ENCODE measurements around the gene TLCD5.

The TLCD5 gene

DNA sequence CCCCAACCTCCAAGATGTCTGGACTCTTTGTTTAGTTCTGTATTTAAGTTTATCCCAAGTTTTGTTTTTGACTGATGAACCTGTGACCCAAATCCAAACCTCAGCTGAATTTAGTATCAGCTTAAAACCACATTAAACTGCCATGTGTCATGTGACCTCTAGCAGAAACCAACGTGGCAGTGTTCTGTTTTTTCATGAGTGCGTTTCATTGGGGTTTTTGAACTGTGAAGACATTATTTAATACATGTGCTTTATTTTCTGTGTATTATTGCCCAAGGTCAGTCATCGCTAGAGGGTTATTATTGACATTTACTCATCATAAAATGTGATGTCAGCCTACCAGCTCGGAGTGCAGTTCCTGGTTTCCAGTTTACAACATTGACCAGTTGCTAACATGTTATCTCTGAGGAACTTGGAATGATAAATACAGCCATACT, 1.8 kb downstream of the TLCD5 start:
- no peak overlapping the region for H3K27ac ChIP-seq (ENCODE audit: poor library complexity, severe bottlenecking)
- no peaks in the 10 kb centered on the region for H3K27me3 ChIP-seq (ENCODE audit: insufficient read depth, poor library complexity, severe bottlenecking)
- ATAC-seq (ENCODE audit: low read depth) (no peak), DNase-seq (ENCODE audit: low spot score) (no peak)
- H3K4me3 ChIP-seq (ENCODE audit: severe bottlenecking), result no peak overlapping the region
- TF ChIP-seq, protein P1, sequence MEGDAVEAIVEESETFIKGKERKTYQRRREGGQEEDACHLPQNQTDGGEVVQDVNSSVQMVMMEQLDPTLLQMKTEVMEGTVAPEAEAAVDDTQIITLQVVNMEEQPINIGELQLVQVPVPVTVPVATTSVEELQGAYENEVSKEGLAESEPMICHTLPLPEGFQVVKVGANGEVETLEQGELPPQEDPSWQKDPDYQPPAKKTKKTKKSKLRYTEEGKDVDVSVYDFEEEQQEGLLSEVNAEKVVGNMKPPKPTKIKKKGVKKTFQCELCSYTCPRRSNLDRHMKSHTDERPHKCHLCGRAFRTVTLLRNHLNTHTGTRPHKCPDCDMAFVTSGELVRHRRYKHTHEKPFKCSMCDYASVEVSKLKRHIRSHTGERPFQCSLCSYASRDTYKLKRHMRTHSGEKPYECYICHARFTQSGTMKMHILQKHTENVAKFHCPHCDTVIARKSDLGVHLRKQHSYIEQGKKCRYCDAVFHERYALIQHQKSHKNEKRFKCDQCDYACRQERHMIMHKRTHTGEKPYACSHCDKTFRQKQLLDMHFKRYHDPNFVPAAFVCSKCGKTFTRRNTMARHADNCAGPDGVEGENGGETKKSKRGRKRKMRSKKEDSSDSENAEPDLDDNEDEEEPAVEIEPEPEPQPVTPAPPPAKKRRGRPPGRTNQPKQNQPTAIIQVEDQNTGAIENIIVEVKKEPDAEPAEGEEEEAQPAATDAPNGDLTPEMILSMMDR (IDR thresholded peaks at IDR 0.05; ENCODE audit: poor library complexity, severe bottlenecking), result no peak
- H3K4me1 ChIP-seq (ENCODE audit: insufficient read depth, poor library complexity, severe bottlenecking), result peaks cover 33% of the 10 kb centered on the region
- peaks cover 21% of the 10 kb centered on the region for H3K36me3 ChIP-seq (ENCODE audit: low read depth)
- H3K9me3 ChIP-seq (ENCODE audit: severe bottlenecking), result no peaks in the 10 kb centered on the region

DNA sequence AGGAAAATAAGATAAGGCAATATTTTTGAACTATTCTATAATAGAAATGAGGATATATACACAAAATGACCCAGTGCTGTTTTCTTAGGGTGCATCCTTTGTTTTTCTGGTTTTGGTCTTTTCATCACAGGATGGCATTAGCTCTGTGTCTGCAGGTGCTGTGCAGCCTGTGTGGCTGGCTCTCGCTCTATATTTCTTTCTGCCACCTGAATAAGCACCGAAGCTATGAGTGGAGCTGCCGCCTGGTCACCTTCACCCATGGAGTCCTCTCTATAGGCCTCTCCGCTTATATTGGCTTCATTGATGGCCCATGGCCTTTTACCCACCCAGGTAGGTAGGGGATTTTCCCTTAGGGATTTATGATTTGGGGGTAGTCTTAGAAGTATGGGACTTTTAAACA, 2.2 kb downstream of the TLCD5 start:
- Histone ChIP-seq H3K27me3 (ENCODE audit: insufficient read depth, poor library complexity, severe bottlenecking) (no peaks in the 10 kb centered on the region), H3K4me1 (ENCODE audit: insufficient read depth, poor library complexity, severe bottlenecking) (peaks cover 38% of the 10 kb centered on the region), H3K27ac (ENCODE audit: poor library complexity, severe bottlenecking) (no peak overlapping the region), H3K36me3 (ENCODE audit: low read depth) (peaks cover 21% of the 10 kb centered on the region), H3K9me3 (ENCODE audit: severe bottlenecking) (no peaks in the 10 kb centered on the region), H3K4me3 (ENCODE audit: severe bottlenecking) (no peak overlapping the region)
- TF ChIP-seq, protein P1 (IDR thresholded peaks at IDR 0.05; ENCODE audit: poor library complexity, severe bottlenecking), result no peak
- DNase-seq (ENCODE audit: low spot score) (no peak), ATAC-seq (ENCODE audit: low read depth) (no peak)

DNA sequence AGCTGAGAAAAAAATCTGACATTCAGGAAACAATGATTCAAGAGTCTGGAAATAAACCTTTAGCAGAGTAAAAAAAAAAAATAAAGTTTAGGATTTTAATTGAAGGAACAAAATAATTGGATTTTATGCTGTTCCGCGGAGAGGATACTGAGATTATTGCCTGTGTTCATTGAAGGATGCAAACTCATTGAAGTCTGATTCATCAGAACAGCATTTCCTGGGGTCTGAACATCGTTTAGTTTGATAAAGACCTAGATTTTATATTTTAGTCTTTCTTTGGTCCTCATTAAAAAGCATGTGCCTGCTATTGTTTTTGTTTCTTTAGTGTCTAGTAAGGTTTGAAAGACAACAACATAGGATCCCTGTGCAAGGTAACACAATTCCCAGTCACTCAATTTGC, 4.5 kb downstream of the TLCD5 start:
- H3K4me1 ChIP-seq (ENCODE audit: insufficient read depth, poor library complexity, severe bottlenecking), result peaks cover 48% of the 10 kb centered on the region

DNA sequence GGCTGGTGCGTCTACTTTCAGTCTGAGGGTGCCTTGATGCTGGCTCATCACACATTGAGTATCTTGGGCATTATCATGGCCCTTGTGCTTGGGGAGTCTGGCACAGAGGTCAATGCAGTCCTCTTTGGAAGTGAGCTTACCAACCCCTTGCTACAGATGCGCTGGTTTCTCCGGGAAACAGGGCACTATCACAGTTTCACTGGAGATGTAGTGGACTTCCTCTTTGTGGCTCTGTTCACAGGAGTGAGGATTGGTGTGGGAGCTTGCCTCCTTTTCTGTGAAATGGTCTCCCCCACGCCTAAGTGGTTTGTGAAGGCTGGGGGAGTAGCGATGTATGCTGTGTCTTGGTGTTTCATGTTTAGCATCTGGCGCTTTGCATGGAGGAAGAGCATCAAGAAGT, 4.9 kb downstream of the TLCD5 start:
- no peak overlapping the region for H3K4me3 ChIP-seq (ENCODE audit: severe bottlenecking)
- H3K4me1 ChIP-seq (ENCODE audit: insufficient read depth, poor library complexity, severe bottlenecking), result peaks cover 48% of the 10 kb centered on the region
- DNase-seq (ENCODE audit: low spot score) (no peak), ATAC-seq (ENCODE audit: low read depth) (no peak)
- no peaks in the 10 kb centered on the region for H3K9me3 ChIP-seq (ENCODE audit: severe bottlenecking)
- TF ChIP-seq, protein P1 (IDR thresholded peaks at IDR 0.05; ENCODE audit: poor library complexity, severe bottlenecking), result no peak
- H3K27ac ChIP-seq (ENCODE audit: poor library complexity, severe bottlenecking), result peak overlapping the region; percentile 82
- peaks cover 21% of the 10 kb centered on the region for H3K36me3 ChIP-seq (ENCODE audit: low read depth)
- no peaks in the 10 kb centered on the region for H3K27me3 ChIP-seq (ENCODE audit: insufficient read depth, poor library complexity, severe bottlenecking)

More for the DNA sequence above, 4.5 kb downstream of the TLCD5 start:
- H3K27me3 ChIP-seq (ENCODE audit: insufficient read depth, poor library complexity, severe bottlenecking), result no peaks in the 10 kb centered on the region
- TF ChIP-seq, protein P1 (IDR thresholded peaks at IDR 0.05; ENCODE audit: poor library complexity, severe bottlenecking), result no peak
- DNase-seq (ENCODE audit: low spot score), result no peak
- no peak for ATAC-seq (ENCODE audit: low read depth)
- peaks cover 21% of the 10 kb centered on the region for H3K36me3 ChIP-seq (ENCODE audit: low read depth)
- no peaks in the 10 kb centered on the region for H3K9me3 ChIP-seq (ENCODE audit: severe bottlenecking)
- no peak overlapping the region for H3K4me3 ChIP-seq (ENCODE audit: severe bottlenecking)
- H3K27ac ChIP-seq (ENCODE audit: poor library complexity, severe bottlenecking), result peak overlapping the region; percentile 82

DNA sequence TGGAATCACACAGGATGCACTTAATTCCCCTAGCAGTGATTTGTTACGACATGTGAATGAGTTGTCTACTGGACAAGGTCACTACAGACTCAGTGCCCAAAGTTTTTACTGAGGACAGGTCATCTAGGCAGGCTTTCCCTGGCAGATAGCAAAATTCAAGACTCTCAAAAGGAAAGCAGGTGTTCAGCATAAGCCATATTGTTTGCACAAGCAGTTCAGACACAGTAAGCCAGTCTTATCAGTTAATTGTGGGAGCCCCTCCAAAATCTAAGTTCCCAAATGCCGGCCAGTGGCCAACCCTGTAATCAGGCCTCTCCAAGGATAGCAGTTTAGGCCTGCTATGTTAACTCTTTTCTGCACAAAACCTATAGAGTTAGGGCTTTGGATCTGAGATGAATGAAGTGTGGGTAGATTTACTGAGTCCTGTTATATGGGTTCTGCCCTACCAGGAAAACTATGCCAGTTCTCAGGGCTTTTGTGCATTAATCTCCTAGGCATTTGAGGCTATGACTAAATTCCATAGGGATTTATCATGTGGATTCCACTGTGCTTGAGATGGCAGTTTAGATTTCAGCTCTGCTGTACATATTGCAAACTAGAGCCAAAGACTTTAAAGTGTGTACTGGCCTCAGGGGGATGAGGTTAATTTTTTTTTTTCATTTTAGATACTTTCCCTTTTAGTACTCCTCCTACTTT, 6.3 kb downstream of the TLCD5 start:
- ATAC-seq (ENCODE audit: low read depth) (peak; percentile 83), DNase-seq (ENCODE audit: low spot score) (no peak)
- peak overlapping the region; percentile 82 for H3K27ac ChIP-seq (ENCODE audit: poor library complexity, severe bottlenecking)
- H3K36me3 ChIP-seq (ENCODE audit: low read depth), result peaks cover 21% of the 10 kb centered on the region
- TF ChIP-seq, protein P1 (IDR thresholded peaks at IDR 0.05; ENCODE audit: poor library complexity, severe bottlenecking), result no peak
- H3K4me1 ChIP-seq (ENCODE audit: insufficient read depth, poor library complexity, severe bottlenecking), result peaks cover 45% of the 10 kb centered on the region
- H3K4me3 ChIP-seq (ENCODE audit: severe bottlenecking), result no peak overlapping the region
- H3K9me3 ChIP-seq (ENCODE audit: severe bottlenecking), result no peaks in the 10 kb centered on the region
- no peaks in the 10 kb centered on the region for H3K27me3 ChIP-seq (ENCODE audit: insufficient read depth, poor library complexity, severe bottlenecking)
